ENCODE data around the gene EDDM3A.
"Not testable (repeated sequence)": the region's sequence is repeated elsewhere in the genome, so short reads cannot be mapped to it uniquely, and the experiment has no call there.

EDDM3A gene

DNA sequence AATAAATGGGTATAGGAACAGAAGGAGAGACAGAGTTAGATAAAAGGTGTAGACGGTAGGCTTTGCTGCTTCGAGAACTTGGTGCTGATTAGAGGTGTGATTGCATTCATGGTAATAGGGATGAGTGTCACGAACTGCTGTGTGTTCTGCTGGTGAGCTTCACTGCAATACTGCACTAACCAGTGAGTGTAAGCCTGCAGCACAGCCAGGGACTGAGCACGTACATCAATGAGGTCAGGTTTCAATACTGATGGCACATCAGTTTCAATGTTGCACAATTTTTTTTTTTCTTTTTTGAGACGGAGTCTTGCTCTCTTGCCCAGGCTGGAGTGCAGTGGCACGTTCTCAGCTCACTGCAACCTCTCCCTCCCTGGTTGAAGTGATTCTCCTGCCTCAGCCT is 24.9 kb upstream of the EDDM3A start:
- no peaks in the 10 kb centered on the region for H3K9me3 Mint-ChIP-seq
- no peak for ATAC-seq
- H3K4me3 Mint-ChIP-seq = no peak overlapping the region
- peaks cover 31% of the 10 kb centered on the region for H3K27me3 Mint-ChIP-seq
- no peaks in the 10 kb centered on the region for H3K36me3 Mint-ChIP-seq (ENCODE audit: low read depth)
- H3K27ac Mint-ChIP-seq = no peak overlapping the region
- DNase-seq = no peak
- H3K4me1 Mint-ChIP-seq = no peaks in the 10 kb centered on the region

- DNase-seq (no peak), ATAC-seq (no peak)
- H3K4me1 Mint-ChIP-seq = peaks cover 3% of the 10 kb centered on the region
- H3K9me3 Mint-ChIP-seq = no peaks in the 10 kb centered on the region
- no peaks in the 10 kb centered on the region for H3K36me3 Mint-ChIP-seq (ENCODE audit: low read depth)
- H3K27ac Mint-ChIP-seq = no peak overlapping the region
- no peak overlapping the region for H3K4me3 Mint-ChIP-seq
- peaks cover 34% of the 10 kb centered on the region for H3K27me3 Mint-ChIP-seq
Measured at GRCh38 chr14:20722016-20722415, 23.7 kb upstream of the EDDM3A start.

DNA sequence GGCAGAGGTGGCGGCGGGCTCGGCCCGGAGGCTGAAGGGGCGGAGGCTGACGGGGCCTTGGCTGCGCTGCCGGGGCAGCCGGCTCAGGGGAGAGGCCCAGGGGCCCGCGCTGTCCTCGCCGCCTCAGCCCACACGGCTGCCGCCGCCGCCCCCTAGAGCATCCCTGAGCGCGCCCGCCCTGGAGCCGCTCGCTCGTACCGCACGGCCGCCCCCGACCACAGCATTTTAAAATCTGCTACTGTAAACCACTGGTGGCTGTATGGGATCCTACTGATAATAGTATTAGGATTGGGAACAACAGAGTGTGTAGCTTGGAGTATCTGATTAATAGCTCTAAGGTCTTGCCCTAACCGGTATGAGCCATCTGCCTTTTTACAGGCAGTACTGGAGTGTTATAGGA is 22.2 kb upstream of the EDDM3A start:
- H3K4me1 Mint-ChIP-seq = peaks cover 3% of the 10 kb centered on the region
- DNase-seq (no peak), ATAC-seq (peak; percentile 33)
- H3K4me3 Mint-ChIP-seq = no peak overlapping the region
- H3K27me3 Mint-ChIP-seq = peaks cover 38% of the 10 kb centered on the region
- H3K9me3 Mint-ChIP-seq = no peaks in the 10 kb centered on the region
- H3K36me3 Mint-ChIP-seq (ENCODE audit: low read depth) = no peaks in the 10 kb centered on the region
- no peak overlapping the region for H3K27ac Mint-ChIP-seq

DNA sequence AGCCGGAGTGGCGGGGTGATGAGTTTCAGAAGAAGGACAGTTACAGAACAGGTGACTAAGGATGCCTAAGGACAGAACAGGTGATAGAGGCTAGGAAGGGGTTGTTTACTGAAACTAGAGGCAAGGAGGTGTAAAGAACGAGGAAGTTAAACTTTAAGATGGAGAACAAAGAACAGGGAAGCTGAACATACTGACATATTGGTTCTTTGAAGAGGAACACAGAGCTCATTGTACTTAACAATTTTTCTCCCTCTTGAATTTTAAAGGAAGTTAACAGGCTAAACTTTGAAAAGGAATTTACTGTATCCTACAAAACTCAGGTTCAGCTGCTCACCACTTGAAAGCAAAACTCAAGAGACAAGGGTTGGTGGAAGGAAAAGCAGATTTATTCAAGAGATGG is 19.6 kb upstream of the EDDM3A start:
- H3K36me3 Mint-ChIP-seq (ENCODE audit: low read depth); DNase-seq; H3K9me3 Mint-ChIP-seq; ATAC-seq; H3K4me3 Mint-ChIP-seq; H3K4me1 Mint-ChIP-seq: not testable (repeated sequence)
- H3K27me3 Mint-ChIP-seq = peaks cover 39% of the 10 kb centered on the region
- peak overlapping the region; percentile 38 for H3K27ac Mint-ChIP-seq

- H3K36me3 Mint-ChIP-seq (ENCODE audit: low read depth) = no peaks in the 10 kb centered on the region
- H3K4me1 Mint-ChIP-seq = peaks cover 3% of the 10 kb centered on the region
- DNase-seq (no peak), ATAC-seq (no peak)
- H3K27me3 Mint-ChIP-seq = peaks cover 35% of the 10 kb centered on the region
- H3K4me3 Mint-ChIP-seq = no peak overlapping the region
- H3K9me3 Mint-ChIP-seq = no peaks in the 10 kb centered on the region
- H3K27ac Mint-ChIP-seq = peak overlapping the region; percentile 38
Measured at GRCh38 chr14:20726531-20726930, 19.2 kb upstream of the EDDM3A start.

DNA sequence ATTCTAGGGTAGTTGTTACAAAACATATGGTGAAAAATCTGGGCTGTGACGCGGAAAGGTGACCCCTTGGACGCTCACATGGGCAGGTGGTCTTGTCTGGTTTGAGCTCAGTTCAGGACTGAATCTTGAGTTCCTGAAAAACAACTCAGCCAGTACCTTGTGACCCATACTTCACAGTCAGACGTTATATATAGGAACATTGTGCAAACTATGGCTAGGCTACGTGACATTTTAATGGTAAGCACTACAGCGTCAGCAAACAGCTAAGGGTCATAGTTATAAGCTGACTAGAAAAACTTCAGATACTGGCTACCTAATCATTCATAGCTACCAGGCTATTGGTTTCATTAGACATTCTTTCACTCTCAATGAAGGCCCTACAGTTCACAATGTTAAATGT is 14.8 kb upstream of the EDDM3A start:
- Mint-ChIP-seq H3K4me3 (no peak overlapping the region), H3K4me1 (peaks cover 3% of the 10 kb centered on the region), H3K27ac (no peak overlapping the region), H3K27me3 (peaks cover 7% of the 10 kb centered on the region), H3K36me3 (ENCODE audit: low read depth) (no peaks in the 10 kb centered on the region), H3K9me3 (no peaks in the 10 kb centered on the region)
- no peak for DNase-seq
- ATAC-seq = no peak

DNA sequence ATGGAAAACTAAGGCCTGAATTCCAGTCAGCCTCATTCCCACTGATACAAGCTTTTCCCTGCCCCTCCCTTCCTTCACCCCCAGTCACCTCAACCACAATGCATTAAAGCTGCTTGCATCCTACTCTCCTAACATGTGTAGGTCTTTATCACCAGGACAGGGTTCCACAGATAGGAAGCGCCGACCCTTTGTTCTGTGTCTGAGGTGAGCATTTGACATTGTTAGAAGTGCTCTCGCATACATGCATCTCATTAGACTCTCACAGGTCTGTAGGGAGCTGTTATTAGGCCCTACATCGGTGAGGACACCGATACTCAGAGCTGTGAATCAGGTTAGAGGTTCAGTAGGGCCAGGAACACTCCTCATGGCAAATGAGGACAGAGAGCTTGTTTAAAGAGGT is 13.2 kb upstream of the EDDM3A start:
- Mint-ChIP-seq H3K4me1 (no peaks in the 10 kb centered on the region), H3K4me3 (no peak overlapping the region), H3K27ac (no peak overlapping the region), H3K9me3 (no peaks in the 10 kb centered on the region), H3K36me3 (ENCODE audit: low read depth) (no peaks in the 10 kb centered on the region), H3K27me3 (peaks cover 5% of the 10 kb centered on the region)
- ATAC-seq (no peak), DNase-seq (no peak)

GRCh38 chr14:20732979-20733635 is 12.6 kb upstream of the EDDM3A start:
- DNase-seq (no peak), ATAC-seq (no peak)
- Mint-ChIP-seq H3K4me1 (no peaks in the 10 kb centered on the region), H3K27me3 (peaks cover 1% of the 10 kb centered on the region), H3K27ac (no peak overlapping the region), H3K9me3 (no peaks in the 10 kb centered on the region), H3K36me3 (ENCODE audit: low read depth) (no peaks in the 10 kb centered on the region), H3K4me3 (no peak overlapping the region)

DNA sequence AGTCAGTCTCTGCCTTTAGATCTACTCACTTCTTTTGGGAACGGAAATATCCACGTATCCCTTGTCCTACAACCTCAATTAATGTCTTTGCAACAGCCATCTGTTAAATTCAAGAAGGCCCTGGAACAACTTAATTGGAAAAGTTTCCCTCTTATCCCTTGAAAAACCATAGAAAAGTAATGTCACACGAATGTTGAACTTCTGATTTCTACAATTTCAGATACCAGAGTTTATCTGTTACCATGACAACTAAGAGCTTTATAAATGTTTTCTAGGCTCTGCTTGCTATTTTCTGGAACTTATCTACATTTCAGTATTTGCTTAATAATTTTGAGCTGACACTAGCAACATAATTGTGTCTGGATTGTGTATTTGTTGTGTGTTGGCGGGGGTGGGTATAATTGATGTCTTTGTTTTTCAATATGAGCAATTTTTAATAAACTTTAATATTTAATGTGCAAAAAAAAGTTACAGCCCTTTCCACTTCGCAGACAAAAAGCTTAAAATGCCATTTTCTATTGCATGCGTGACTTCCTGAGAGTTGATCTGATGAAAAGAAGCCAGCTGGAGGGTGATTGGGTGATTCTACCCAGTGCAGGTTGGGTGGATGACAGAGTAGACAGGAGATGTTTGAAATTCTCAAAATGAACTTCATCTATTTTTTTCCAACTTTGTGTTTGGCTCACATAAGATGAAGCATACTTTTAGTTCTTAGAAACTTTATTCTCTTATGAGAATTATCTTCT is 11.8 kb upstream of the EDDM3A start:
- no peak for DNase-seq
- Mint-ChIP-seq H3K9me3 (no peaks in the 10 kb centered on the region), H3K27me3 (peaks cover 1% of the 10 kb centered on the region), H3K27ac (no peak overlapping the region), H3K4me3 (no peak overlapping the region), H3K4me1 (no peaks in the 10 kb centered on the region), H3K36me3 (ENCODE audit: low read depth) (no peaks in the 10 kb centered on the region)
- ATAC-seq = no peak

- no peak overlapping the region for H3K27ac Mint-ChIP-seq
- H3K4me3 Mint-ChIP-seq = no peak overlapping the region
- H3K4me1 Mint-ChIP-seq = no peaks in the 10 kb centered on the region
- no peaks in the 10 kb centered on the region for H3K27me3 Mint-ChIP-seq
- ATAC-seq (no peak), DNase-seq (no peak)
- no peaks in the 10 kb centered on the region for H3K36me3 Mint-ChIP-seq (ENCODE audit: low read depth)
- no peaks in the 10 kb centered on the region for H3K9me3 Mint-ChIP-seq
Measured at GRCh38 chr14:20734430-20734806, 11.3 kb upstream of the EDDM3A start.

GRCh38 chr14:20738292-20738691 is 7.4 kb upstream of the EDDM3A start:
- H3K27me3 Mint-ChIP-seq; ATAC-seq; H3K9me3 Mint-ChIP-seq; H3K4me1 Mint-ChIP-seq; H3K4me3 Mint-ChIP-seq; H3K27ac Mint-ChIP-seq; H3K36me3 Mint-ChIP-seq (ENCODE audit: low read depth); DNase-seq: not testable (repeated sequence)

DNA sequence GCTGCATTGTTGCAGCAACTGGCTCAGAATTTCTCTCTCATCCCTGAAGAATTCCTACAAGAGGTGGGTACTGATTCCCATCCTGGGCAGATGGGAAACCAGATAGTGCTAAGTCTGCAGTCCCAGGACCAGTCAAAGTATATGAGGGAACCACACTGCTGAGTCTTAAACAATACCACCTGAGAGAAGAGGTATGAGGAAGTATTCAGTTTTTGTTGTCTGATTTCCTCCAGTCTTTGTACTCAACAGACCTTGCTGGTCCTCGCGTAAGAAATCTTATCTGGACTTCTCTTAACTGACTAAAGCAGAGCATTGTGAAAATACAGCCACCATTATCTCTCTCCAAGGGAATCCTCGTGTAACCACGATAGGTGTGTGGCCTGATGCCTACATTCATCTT is 3.6 kb upstream of the EDDM3A start:
- H3K36me3 Mint-ChIP-seq (ENCODE audit: low read depth) = no peaks in the 10 kb centered on the region
- no peaks in the 10 kb centered on the region for H3K27me3 Mint-ChIP-seq
- ATAC-seq (no peak), DNase-seq (no peak)
- H3K4me1 Mint-ChIP-seq = no peaks in the 10 kb centered on the region
- no peak overlapping the region for H3K27ac Mint-ChIP-seq
- H3K9me3 Mint-ChIP-seq = no peaks in the 10 kb centered on the region
- H3K4me3 Mint-ChIP-seq = no peak overlapping the region

DNA sequence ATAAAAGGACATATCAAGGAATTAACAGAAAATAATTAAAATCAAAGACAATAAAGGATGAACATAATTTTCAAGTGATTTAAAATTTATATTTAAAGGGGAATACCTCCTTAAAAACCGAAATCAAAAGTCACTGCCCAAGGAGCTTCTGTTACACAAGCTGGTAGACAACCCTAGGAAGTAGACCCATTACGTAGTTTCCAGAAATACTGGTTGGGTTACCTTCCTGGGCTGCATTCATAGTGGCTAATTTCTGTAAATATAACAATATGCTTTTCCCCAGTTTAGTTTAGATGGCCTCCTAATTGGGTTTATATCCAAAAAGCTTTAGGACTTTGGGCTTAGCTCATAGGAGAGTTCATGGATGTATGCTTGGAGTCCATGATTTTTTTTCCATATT is 2.1 kb upstream of the EDDM3A start:
- H3K4me1 Mint-ChIP-seq = no peaks in the 10 kb centered on the region
- H3K36me3 Mint-ChIP-seq (ENCODE audit: low read depth) = no peaks in the 10 kb centered on the region
- no peak for ATAC-seq
- DNase-seq = no peak
- H3K27me3 Mint-ChIP-seq = no peaks in the 10 kb centered on the region
- H3K27ac Mint-ChIP-seq = no peak overlapping the region
- no peaks in the 10 kb centered on the region for H3K9me3 Mint-ChIP-seq
- H3K4me3 Mint-ChIP-seq = no peak overlapping the region

- H3K4me3 Mint-ChIP-seq = no peak overlapping the region
- no peak for DNase-seq
- H3K27ac Mint-ChIP-seq = no peak overlapping the region
- no peaks in the 10 kb centered on the region for H3K36me3 Mint-ChIP-seq (ENCODE audit: low read depth)
- no peak for ATAC-seq
- peaks cover 6% of the 10 kb centered on the region for H3K27me3 Mint-ChIP-seq
- H3K9me3 Mint-ChIP-seq = peaks cover under 1% of the 10 kb centered on the region
- H3K4me1 Mint-ChIP-seq = no peaks in the 10 kb centered on the region
Measured at GRCh38 chr14:20746566-20746965, 879 bp downstream of the EDDM3A start.

DNA sequence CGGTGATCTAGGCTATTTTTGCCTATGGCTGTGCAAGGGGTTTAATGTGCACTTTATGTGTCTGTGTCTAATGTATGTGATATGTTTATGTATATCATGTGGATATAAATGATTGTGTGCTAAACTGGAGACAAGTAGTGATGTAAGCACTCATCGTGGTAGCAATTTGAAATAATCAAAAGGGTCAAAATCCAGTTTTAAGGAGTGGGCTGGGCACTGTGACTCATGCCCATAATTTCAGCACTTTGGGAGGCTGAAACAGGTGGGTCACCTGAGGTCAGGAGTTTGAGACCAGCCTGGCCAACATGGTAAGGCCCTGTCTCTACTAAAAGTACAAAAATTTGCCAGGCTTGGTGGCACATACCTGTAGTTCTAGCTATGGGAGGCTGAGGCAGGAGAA is 2.8 kb downstream of the EDDM3A start:
- Mint-ChIP-seq H3K27me3 (peaks cover 9% of the 10 kb centered on the region), H3K4me1 (no peaks in the 10 kb centered on the region), H3K9me3 (peaks cover 14% of the 10 kb centered on the region), H3K36me3 (ENCODE audit: low read depth) (no peaks in the 10 kb centered on the region), H3K4me3 (no peak overlapping the region), H3K27ac (no peak overlapping the region)
- DNase-seq = no peak
- no peak for ATAC-seq
